Astrocyte (in vitro differentiated cells and primary cell): Measurements from ENCODE around the gene HDAC3.

Experiments
- CTCF ChIP-seq: IDR thresholded peaks from 2 replicates; pipeline ENCODE4 v1.5.1; 2011; ENCODE audit warnings: low read depth, mild to moderate bottlenecking, inconsistent platforms, low read length, moderate library complexity; ENCODE audit not compliant: insufficient read depth
- EZH2 ChIP-seq: IDR thresholded peaks from 2 replicates; pipeline ENCODE4 v1.6.1; 2012; ENCODE audit warnings: mild to moderate bottlenecking, low read length, inconsistent platforms; ENCODE audit not compliant: insufficient read depth

GRCh38 chr5:141665995-141666940 is 29.6 kb upstream of the HDAC3 start:
- TF ChIP-seq CTCF: no peak
- TF ChIP-seq EZH2: no peak
